G401 (cell line): ENCODE data around the gene ANKRD34A. TPM values are rescaled to one million over a fixed set of nuclear protein-coding genes. Genes with fewer than 3 reads are reported as not detected.

Source experiments
- DNase-seq: peaks from one replicate; pipeline ENCODE4 v3.0.0-alpha.2; 2015; ENCODE audit warnings: low spot score
- in situ Hi-C: cut with HindIII; loops from 2 replicates; pipeline ENCODE4 v1.10.0; 2016; ENCODE audit warnings: low sequenced_read_pairs, mixed read lengths
- total RNA-seq: library from RNA; depleted of rRNA; stranded (reverse); fragments of >200 nt; shearing (Covaris generic); gene quantifications from 2 replicates; pipeline ENCODE4 v1.2.3, GENCODE V29; 2014

ANKRD34A gene
- total RNA-seq, 1 experiment from 2014 or later, result 16.1 TPM

DNA sequence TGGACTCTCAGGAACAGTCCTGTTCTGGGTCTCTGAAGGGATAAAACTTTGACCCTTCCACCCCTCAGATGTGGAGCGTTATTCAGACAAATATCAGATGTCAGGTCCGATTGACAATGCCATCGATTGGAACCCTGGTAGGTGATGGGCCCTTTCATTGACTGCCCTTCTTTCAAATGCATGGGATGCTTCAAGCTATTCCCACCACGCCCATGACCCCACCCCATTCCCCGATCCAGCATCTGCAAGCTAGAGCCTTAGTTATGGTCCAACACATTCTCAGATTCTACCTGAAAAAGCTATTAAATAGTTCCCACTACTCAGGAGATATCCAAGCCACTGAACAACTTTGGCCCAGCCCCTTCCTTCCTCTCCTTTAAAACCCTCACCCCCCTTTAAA, 12.6 kb upstream of the ANKRD34A start:
- in situ Hi-C loops, result no loop called here
- no peak for DNase-seq

DNA sequence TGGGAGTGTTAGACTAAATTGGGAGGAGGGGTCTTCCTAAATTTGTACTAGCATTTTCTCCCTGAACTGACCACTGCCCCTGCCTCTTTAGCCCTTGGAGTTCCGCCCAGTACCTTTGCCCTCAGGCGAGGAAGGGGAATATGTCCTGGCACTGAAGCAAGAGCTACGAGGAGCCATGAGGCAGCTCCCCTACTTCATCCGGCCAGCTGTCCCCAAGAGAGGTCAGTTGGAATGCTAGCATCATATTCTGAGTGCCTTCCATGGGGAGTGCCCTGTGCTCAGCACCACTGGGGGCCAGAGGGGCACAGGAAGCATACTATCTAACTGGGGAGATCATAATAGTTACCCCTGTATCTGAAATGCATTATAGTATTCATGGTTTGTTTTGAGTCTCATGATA, 10.8 kb upstream of the ANKRD34A start:
- no peak for DNase-seq
- in situ Hi-C loops, result no loop called here

DNA sequence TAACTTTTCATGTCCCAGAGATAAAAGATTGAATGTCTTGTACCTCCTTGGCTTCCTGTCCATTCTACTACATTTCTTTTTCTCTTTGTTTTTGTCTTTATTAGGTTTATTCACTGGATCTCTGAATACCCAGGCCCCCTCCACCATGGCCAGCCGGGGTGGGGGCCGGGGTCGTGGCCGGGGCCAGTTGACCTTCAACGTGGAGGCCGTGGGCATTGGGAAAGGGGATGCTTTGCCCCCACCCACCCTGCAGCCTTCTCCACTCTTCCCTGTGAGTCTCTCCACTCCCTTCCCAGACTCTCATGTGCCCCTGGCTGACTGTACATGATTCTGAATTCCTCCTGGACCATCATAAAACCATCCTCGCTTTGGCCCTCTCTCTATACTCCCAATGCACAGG, 10.3 kb upstream of the ANKRD34A start:
- in situ Hi-C loops, result no loop called here

DNA sequence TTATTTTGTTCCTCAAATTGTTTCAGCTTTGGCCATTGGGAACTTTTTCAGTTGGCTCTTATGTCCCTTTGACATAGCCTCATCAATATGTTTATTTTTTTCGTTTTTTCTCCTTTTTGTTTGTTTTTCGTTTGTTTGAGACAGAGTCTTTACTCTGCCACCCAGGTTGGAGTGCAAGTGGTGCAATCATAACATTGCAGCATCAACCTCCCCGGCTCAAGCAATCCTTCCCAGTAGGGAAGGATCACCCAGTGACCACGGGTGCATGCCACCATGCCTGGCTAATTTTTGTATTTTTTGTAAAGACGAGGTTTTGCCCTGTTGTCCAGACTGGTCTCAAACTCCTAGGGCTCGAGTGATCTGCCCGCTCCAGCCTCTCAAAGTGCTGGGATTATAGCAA, 8.2 kb upstream of the ANKRD34A start:
- no peak for DNase-seq
- in situ Hi-C loops, result no loop called here

More for the DNA sequence above, 10.3 kb upstream of the ANKRD34A start:
- DNase-seq, result no peak

DNA sequence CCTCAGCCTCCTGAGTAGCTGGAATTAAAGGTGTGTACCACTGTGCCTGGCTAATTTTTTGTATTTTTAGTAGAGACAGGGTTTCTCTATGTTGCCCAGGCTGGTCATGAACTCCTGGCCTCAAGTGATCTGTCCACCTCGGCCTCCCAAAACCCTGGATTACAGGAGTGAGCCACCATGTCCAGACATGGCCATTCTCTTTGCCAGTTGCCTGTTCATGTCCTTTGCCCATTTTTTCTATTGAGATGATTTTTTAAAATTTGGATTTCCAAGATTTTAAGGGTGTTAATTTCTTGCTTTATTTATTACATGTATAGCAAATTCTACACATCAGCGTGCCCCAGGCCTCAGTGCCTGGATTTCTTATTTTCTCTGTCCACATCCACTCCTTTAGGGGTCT, 2.9 kb upstream of the ANKRD34A start:
- no peak for DNase-seq
- in situ Hi-C loops, result no loop called here

DNA sequence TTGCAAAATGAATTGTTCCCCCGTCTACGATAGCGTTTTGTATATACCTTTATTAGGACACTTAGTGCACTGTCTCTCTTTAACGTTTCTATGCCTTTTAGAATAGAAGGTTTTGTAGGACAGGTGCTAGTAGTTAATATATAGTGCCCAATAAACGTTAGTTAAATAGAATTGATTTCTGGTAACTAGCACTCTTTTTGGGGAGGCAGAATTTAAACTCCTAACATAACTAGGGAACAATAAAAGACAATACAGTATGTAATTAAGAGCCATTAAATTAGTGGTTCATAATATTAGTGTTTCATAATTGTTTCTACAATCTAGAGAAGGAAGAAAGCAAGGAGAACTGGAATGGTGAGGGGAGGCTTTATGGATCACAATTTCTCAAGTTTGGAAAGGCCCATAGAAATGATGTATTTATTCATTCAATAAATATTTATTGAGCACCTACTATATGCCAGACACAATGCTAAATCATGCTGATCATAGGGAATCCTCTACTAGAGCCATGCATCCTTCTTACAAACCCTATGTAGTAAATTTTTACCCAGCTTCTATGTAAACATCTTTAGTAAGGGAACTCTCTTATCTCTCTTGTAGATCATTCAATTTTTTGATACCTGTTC, 857 bp upstream of the ANKRD34A start:
- in situ Hi-C loops, result no loop called here
- DNase-seq, result no peak

DNA sequence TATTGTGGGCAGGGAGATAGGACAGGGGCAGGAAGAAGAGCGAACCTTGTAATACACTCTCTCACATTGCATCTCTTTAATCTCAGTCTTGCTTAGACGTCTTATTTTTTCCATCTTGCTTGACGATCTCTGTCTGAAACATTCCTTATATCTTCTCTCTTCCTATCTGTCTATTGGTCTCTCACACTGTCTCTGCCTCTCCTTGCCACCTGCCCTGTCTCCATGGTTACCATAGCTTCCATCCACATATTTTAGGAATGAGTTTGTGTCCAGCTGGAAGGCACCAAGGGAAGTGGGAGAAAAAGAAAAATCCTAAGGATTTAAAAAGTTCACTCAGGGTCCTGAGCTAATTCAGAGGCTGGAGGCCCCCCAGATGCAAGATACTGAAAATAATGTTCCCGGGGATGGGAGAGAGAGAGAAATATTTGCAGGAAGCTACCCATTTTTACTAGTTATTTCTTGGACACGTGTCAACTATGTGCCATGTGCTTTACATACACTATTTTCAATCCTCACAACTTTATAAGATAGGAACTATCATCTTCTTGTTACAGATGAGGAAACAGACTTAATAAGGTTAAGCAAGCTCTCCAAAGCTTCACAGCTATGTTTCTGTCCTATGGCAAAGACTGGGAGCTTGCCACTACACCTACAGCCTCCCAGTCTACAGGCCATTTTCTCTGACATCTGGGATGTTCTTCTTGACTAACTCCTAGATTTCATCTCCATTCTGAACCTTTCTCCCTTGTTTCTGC, 933 bp downstream of the ANKRD34A start:
- DNase-seq, result peak; percentile 86
- in situ Hi-C loops, result no loop called here

DNA sequence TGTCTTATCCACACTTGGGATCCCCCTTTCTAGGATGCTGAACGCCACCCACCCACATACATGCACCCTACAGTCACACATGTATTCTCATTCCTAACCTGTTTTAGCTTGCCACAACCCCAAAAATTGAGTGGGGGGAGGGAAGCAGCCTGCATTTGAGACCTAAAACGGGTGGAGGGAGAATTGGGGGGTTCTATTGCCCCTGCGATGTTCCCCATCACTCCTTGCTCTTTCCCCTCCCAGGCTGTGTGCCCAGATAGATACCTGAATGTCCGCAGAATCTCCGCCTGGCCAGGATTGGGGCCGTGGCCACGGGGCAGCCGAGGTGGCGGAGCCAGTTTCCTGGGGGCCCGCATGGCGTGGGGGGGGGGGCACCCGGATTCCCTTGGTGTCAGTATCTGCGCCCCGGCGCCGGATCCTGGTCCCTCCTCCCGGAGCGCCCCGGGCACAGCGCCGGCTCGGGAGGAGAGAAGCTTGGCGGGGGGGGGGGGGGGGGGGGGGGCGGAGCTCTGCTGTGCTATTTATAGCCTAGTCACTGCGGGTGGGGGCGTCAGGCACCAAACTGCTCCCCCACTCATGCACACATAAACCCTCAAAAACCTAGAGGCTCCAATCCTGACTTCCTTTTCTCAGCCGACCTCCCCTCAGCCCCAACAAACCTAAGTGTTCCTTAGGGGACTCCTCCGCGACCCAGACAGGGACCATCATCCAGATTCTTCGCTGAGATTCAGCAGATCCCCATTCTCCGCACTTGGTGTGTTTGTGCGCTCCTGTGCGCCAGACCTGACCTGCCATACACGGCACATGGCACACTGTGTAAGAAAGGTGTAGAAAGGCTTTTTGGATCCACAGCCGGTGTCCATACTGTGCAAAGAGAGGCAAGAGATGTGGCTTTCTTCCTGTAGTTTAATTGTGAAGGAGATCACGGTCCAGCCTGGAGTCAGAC, 1.9 kb downstream of the ANKRD34A start:
- in situ Hi-C loops, result no loop called here
- peak; percentile 89 for DNase-seq

DNA sequence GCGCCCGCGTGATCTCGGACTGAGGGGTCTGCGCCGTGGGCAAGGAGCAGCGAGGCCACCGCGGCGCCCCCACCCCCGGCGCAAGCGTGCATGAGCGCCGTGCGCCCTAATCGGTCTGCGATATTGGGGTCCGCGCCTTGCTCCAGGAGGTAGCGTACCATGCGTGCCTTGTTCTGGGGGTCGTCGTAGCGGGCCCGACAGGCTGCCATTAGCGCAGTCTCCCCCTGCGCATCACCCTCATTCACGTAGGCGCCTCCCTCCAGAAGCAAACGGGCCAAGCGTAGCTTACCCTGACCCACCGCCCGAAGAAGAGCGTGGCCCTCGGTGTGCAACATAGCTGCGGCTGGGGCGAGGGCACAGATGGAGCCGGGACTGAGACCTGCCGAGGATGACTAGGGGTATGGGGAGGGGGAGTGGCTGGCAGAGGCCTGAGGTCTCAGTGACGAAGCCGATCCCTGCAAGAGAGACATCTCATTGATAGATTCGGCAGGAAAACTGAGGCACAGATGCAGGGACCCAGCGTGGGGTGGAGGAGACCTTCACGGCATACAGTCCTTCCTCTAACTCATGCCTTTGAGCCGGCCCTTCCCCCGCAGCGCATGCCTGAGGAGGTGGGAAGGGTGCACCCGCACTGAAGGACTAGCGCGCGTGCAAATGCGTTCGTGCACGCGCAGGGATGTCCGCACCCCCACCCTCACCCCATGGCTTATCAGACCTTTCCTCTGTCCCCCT, 2.8 kb downstream of the ANKRD34A start:
- DNase-seq, result peak; percentile 81
- in situ Hi-C loops, result no loop called here

DNA sequence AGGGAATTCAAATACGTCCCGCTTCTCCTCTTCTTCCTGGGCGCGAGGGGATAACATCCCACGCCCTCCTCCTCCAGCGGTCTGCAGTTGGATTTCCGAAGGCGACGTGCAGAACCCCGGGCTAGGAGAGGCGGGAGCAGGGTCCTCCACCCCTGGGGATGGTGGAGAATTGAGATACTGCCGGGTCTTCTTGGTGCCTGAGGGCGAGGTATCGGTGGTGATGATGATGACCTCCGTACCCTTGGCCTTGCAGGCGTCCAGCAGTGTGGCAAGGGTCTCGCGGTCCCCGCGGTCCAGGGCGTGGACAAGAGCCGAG, 3.3 kb downstream of the ANKRD34A start:
- no peak for DNase-seq
- in situ Hi-C loops, result no loop called here

DNA sequence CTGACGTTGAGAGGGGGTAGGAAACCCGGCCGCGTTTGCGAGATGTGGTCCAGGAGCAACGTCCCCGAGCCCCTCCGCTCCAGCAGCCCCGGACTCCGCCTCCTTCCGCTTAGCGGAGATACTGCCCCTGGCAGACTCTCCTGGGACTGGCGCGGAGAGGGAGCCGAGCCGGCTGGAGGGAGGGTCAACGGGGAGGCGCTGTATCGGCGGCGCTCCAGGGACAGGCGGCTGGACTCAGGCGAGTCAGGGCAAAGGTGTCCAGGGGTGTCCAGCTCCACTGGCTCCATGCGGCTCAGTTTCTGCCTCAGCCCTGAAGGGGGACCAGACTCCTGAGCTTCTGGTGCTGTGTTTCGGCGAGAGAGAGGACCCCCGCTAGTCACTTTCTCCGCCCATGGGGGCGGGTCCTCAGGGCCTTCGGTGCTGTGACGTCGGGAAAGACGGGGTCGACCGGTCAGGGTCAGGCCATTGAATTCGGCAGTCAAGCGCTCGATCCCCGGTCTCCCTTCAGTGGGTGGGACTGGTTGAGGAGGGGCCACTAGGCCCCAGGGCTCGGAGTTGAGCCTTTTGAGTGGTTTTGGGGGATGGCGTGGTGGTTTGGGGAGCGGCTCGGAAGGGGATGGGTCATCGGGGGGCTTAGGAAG, 3.8 kb downstream of the ANKRD34A start:
- in situ Hi-C loops, result no loop called here
- peak; percentile 71 for DNase-seq

DNA sequence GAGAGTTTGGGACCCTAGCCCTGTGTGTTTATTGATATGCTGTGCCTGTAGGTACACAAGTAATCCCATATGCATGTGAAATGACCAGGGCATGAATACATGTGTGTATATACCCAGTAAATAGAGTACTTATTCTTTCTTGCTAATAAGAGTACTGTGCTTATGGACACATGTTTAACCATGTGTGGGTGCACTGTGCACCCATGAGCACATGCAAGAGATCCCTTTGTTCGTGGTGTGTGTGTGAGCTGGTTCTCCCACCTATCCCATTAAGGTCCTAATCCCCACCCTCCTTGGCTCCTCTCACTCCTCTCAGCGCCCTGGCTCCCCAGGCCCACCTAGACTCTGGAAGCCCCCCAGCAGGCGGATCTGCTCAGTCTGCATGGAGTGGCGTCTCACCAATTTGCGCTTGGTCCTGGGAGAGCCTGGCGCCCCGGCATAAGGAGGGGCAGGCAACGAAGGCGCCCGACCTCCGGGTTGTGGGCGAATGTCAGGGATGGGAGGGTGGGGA, 4.4 kb downstream of the ANKRD34A start:
- DNase-seq, result no peak
- in situ Hi-C loops, result no loop called here

DNA sequence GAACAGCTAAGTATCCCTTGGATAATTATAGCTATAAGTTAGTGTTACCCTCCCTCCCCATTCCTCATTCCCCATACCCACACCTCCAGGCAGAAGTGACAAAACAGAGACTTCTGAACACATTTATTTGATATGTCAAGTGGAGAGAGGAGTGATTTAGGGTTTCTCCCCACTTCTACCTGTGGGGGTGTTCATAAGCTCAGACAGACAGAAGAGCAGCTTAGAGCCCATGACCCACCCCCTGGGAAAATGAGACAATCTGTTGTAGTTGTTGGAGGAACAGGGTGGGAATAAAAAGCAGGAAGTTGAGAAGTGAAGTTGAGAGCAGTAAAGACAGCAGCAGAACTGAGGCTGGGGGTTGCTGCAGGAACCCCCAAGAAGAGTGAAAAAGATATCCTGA, 5.0 kb downstream of the ANKRD34A start:
- in situ Hi-C loops, result no loop called here
- no peak for DNase-seq

DNA sequence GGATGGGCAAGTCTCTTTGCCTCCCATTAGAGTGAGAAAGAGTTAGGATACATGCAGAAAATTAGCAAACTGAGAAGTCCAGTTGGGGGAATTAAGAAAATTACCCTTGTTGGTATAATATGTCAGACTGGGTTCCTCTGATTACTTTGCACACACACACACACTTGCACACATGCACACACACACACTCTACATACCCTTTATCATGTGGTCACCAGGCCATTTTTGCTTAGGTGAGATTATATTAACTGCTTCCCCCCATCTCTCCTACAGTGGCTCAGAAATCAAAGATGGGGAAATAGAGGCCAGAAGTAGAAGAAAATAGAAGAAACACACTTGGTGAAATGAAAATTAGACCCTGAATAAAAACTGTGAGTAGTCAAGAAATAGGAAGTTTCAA, 5.6 kb downstream of the ANKRD34A start:
- DNase-seq, result no peak
- in situ Hi-C loops, result no loop called here

DNA sequence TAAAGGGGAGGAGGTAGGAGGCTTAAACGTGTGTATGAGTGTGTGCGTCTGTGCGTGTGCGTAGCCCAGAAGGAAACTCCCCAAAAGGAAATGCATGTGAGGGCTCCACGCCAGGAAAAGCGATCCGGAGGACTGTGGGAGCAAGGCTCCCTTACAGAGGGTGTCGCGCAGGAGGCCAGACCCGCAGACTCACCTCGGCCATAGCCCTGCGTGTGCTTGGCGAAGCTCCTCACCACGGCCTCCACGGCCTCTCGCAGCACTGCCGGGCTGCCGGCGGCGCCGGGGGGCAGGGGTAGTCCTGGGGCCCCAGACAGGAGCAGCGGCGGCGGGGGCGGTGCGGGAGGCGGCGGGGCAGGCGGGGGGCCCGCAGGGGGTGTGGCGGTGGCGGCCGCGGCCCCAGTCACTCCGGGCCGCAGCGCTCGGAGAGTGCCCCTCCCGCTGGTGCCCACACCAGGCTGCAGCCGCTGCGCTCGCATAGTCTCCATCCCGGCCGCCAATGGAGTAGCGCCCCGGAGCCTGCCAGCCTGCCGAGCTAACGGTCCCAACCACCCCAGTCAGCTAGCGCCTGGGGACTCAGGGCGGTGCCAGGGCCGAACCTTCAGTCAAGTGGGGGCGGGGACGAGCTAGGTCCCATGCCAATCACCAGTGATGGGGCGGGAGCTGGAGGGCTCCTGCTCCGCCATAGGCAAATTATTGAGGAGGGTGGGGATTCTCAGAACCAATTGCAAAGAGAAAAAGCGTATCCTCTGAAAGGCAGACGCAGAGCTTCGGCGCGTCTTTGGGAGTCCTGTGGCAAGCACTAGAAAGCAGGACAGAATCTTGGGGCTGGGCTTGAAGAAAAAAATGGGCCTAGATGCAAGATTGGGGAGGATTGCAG, 6.7 kb downstream of the ANKRD34A start, which contains the start of gene LIX1L:
LIX1L (minus strand) TSS at position 575 of the 877 bp plus-strand sequence; CDS start at position 485, 90 bp downstream.
- in situ Hi-C loops, result no loop called here
- peak; percentile 99 for DNase-seq

DNA sequence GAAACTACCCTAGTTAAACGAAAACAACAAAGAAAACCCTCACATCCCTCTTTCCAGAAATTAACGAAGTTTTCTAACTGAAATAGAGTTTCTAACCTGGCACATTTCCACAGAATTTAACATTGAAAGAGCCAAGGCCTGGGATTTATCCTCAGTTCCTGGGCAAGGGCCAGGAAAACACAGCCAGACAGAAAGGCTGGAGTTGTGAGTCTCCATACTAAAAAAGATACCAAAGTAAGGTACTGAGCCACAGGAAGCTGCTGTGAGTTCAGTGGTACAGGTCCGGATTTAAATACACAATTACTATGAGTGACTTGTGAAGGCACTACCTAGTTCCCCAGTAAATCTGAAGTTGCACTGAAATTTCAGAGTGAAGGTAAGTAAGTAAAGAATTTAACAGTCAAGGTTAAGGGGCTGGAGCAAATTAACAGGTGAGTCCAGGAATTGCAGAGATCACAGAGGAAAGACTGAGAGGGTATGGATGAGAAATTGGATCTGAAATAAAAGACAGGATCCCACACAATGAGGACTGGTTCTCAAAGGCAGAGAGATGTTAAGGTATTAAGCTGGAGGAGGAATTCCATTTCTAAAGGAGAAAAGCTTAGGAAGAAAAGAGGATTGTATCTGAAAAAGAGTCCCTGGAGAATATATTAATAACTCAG, 7.5 kb downstream of the ANKRD34A start:
- in situ Hi-C loops, result no loop called here
- DNase-seq, result no peak

DNA sequence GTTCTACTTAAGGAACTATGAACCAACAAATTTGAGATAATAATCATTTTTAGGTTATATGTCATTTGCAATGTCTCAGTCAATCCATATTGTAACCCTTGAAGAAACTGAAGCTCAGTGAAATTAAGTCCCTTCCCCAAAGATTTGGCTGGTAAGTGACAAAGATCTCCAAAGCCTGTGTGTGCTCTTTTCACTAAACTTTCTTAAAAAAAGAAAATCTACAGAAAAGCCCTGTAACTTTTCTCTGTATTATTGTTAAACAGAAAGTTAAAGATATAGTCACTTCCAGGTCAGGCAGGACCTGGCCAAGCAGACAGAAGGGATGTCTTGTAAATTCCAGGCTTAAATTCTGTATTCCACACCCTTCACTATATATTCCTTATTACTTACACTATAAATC, 8.0 kb downstream of the ANKRD34A start:
- no peak for DNase-seq
- in situ Hi-C loops, result no loop called here
